GM12891 (cell line): Measurements from ENCODE around the gene CEP55.

Experiments used
- DNase-seq: peaks from one replicate; pipeline ENCODE4 v3.0.0; 2011; ENCODE audit warnings: low spot score; ENCODE audit not compliant: insufficient read length
- FAIRE-seq: peaks from 2 replicates; lab custom pipeline; 2011; peaks lifted over from hg19 to GRCh38; lab: Jason Lieb, UNC
- PAX5 ChIP-seq: IDR thresholded peaks from 2 replicates; pipeline ENCODE4 v1.6.1; 2011; ENCODE audit warnings: low read length, moderate library complexity, mild to moderate bottlenecking; ENCODE audit not compliant: insufficient read depth, severe bottlenecking
- POLR2A ChIP-seq: IDR thresholded peaks from 2 replicates; pipeline ENCODE4 v1.6.1; 2011; ENCODE audit warnings: low read depth, low read length, control low read depth
- POLR2AphosphoS5 ChIP-seq: IDR thresholded peaks from 2 replicates; pipeline ENCODE4 v1.6.1; 2011; ENCODE audit warnings: low read depth, low read length, control low read depth
- POU2F2 ChIP-seq: IDR thresholded peaks from 2 replicates; pipeline ENCODE4 v1.6.1; 2011; ENCODE audit warnings: low read depth, mild to moderate bottlenecking, control low read depth, low read length, moderate library complexity
- SPI1 ChIP-seq: IDR thresholded peaks from 2 replicates; pipeline ENCODE4 v1.6.1; 2011; ENCODE audit warnings: low read depth, low read length, control low read depth
- TAF1 ChIP-seq: IDR thresholded peaks from 2 replicates; pipeline ENCODE4 v1.6.1; 2011; ENCODE audit warnings: low read depth, low read length, control low read depth

Gene CEP55

GRCh38 chr10:93573051-93573909, 76.9 kb downstream of the CEP55 start:
- no peak for FAIRE-seq
- TF ChIP-seq POLR2AphosphoS5 (no peak), POU2F2 (no peak), POLR2A (no peak), PAX5 (no peak), SPI1 (no peak), TAF1 (no peak)

GRCh38 chr10:93573924-93574323, 77.5 kb downstream of the CEP55 start:
- FAIRE-seq (no peak), DNase-seq (no peak)
- no peak for TF ChIP-seq POU2F2

More at GRCh38 chr10:93573051-93573909, 76.9 kb downstream of the CEP55 start:
- no peak for DNase-seq

GRCh38 chr10:93576888-93577287, 80.5 kb downstream of the CEP55 start:
- FAIRE-seq (no peak), DNase-seq (no peak)
- TF ChIP-seq POLR2A (no peak), POU2F2 (no peak), SPI1 (no peak), TAF1 (no peak)

GRCh38 chr10:93577565-93577964, 81.2 kb downstream of the CEP55 start:
- FAIRE-seq, result no peak
- DNase-seq, result no peak
- TF ChIP-seq SPI1 (no peak), PAX5 (no peak), POLR2A (no peak), POLR2AphosphoS5 (no peak), POU2F2 (no peak), TAF1 (no peak)
